Transverse colon (tissue), 4 donors: Measurements from ENCODE around the gene ABHD16A. TPM values are rescaled to one million over a fixed set of nuclear protein-coding genes. Genes with fewer than 3 reads are reported as not detected.

Source experiments
- DNase-seq: peaks from one replicate; pipeline ENCODE4 v3.0.0-alpha.2; 2019
- H3K27ac ChIP-seq, 4 donors: fragments of 200-600 bp; sonication (generic); 2 replicates each; pipeline ENCODE4 v1.5.1; 2016 to 2018; ENCODE audit warnings: inconsistent platforms in 4 of 4
- H3K27me3 ChIP-seq: fragments of 200-600 bp; sonication (generic); 2 replicates; pipeline ENCODE4 v1.5.1; 2017; ENCODE audit warnings: inconsistent platforms
- H3K36me3 ChIP-seq, 4 donors: fragments of 200-600 bp; sonication (generic); 2 replicates each; pipeline ENCODE4 v1.5.1; 2017 to 2019; ENCODE audit warnings: inconsistent platforms in 4 of 4
- H3K4me1 ChIP-seq, 4 donors: fragments of 200-600 bp; sonication (generic); 2 replicates each; pipeline ENCODE4 v1.5.1; 2017 to 2020; ENCODE audit warnings: inconsistent platforms in 4 of 4
- H3K4me3 ChIP-seq, 4 donors: fragments of 200-600 bp; sonication (generic); 1 replicate in 1 of 4; 2 replicates in 3 of 4; pipeline versions ENCODE4 v1.5.1 to v1.6.1; 2017 to 2019; ENCODE audit warnings: inconsistent platforms in 4 of 4
- H3K9me3 ChIP-seq, 2 donors: fragments of 200-600 bp; sonication (generic); 2 replicates each; pipeline ENCODE4 v1.5.1; 2017 to 2019; ENCODE audit warnings: inconsistent platforms in 2 of 2
- EP300 ChIP-seq: sonication (generic); formaldehyde crosslinking; IDR thresholded peaks from one replicate; pipeline ENCODE4 v1.6.1; 2017; ENCODE audit warnings: antibody characterized with exemption, low read depth
- POLR2A ChIP-seq: fragments of 450-650 bp; IDR thresholded peaks from one replicate; pipeline ENCODE4 v1.6.1; 2016; ENCODE audit warnings: antibody characterized with exemption, mild to moderate bottlenecking, moderate library complexity
- POLR2AphosphoS5 ChIP-seq, 3 donors: sonication (generic); formaldehyde crosslinking; IDR thresholded peaks; one replicate each; pipeline ENCODE4 v1.6.1; 2016; ENCODE audit warnings: antibody characterized with exemption in 3 of 3
- WGBS, 2 donors: methylation state at CpG; one replicate each; pipeline ENCODE4 v1.1.5; 2018; ENCODE audit warnings: low coverage in 1 of 2; 5-methylcytosine and 5-hydroxymethylcytosine counted together
- in situ Hi-C, 4 donors: fragments of 200-750 bp; cut with MboI; loops; one replicate each; pipeline versions ENCODE4 v1.15.0 to v1.15.1; 2017; ENCODE audit warnings: low sequenced_read_pairs in 3 of 4, low pct_ligation_motif_present in 1 of 4, low pct_unique_long_range_greater_than_20kb in 1 of 4
- intact Hi-C: fragments of 100-400 bp; cut with DNase I; formaldehyde crosslinking; loops from one replicate; pipeline ENCODE4 v1.15.1; 2023; ENCODE audit warnings: low total_unique reads
- total RNA-seq, 4 donors: library from RNA; depleted of rRNA; stranded (reverse); fragments of >200 nt; gene quantifications; one replicate each; pipeline ENCODE4 v1.1.0, GENCODE V29; 2016
- TF ChIP-seq, protein P1 (sequence below), 5 experiments: fragments of 200-600 bp in 3 of 5; fragments of 450-650 bp in 2 of 5; sonication (generic) in 3 of 5; IDR thresholded peaks; 1 replicate in 2 of 5; 2 replicates in 3 of 5; pipeline ENCODE4 v1.5.1; 2016 to 2017; ENCODE audit warnings: antibody characterized with exemption in 5 of 5, inconsistent platforms in 3 of 5, mild to moderate bottlenecking in 2 of 5, moderate library complexity in 1 of 5

ABHD16A gene
- total RNA-seq, 4 donors from 2014 or later: 45.4 to 72.8 (median 67.4) TPM

GRCh38 chr6:31689249-31690110 lies 13.6 kb downstream of the ABHD16A start:
- intact Hi-C loops (loop anchor here (10.0 kb wide), 1 partner anchor 145 kb away; no protein-coding TSS in a partner anchor), in situ Hi-C loops (loop anchor here in 2 of 4 donors (5.0 to 10.0 kb wide), 2 partner anchors 75 to 78 kb away; partner anchors contain the start of gene SAPCD1 (in 1 of the 2))
- H3K4me1 ChIP-seq: no peaks in the 10 kb centered on the region
- H3K9me3 ChIP-seq: no peaks in the 10 kb centered on the region
- no peak for TF ChIP-seq POLR2A
- TF ChIP-seq, protein P1, sequence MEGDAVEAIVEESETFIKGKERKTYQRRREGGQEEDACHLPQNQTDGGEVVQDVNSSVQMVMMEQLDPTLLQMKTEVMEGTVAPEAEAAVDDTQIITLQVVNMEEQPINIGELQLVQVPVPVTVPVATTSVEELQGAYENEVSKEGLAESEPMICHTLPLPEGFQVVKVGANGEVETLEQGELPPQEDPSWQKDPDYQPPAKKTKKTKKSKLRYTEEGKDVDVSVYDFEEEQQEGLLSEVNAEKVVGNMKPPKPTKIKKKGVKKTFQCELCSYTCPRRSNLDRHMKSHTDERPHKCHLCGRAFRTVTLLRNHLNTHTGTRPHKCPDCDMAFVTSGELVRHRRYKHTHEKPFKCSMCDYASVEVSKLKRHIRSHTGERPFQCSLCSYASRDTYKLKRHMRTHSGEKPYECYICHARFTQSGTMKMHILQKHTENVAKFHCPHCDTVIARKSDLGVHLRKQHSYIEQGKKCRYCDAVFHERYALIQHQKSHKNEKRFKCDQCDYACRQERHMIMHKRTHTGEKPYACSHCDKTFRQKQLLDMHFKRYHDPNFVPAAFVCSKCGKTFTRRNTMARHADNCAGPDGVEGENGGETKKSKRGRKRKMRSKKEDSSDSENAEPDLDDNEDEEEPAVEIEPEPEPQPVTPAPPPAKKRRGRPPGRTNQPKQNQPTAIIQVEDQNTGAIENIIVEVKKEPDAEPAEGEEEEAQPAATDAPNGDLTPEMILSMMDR (IDR thresholded peaks at IDR 0.05): peak in 4 of 5 experiments; percentile 11 to 32 (median 22)
- no peak for TF ChIP-seq POLR2AphosphoS5 (IDR thresholded peaks at IDR 0.05)
- TF ChIP-seq EP300: no peak
- WGBS, 2 donors: 81% methylated on average over 11 of the region's 11 CpGs; no CpG with 5 or more reads in 1 of the 2 donors
- H3K36me3 ChIP-seq: peaks cover 0 to 39% (median 21%) of the 10 kb centered on the region in 4 donors
- no peak for DNase-seq
- no peaks in the 10 kb centered on the region for H3K27me3 ChIP-seq
- H3K4me3 ChIP-seq: no peak overlapping the region
- H3K27ac ChIP-seq: peak overlapping the region in 3 of 4 donors; percentile 8 to 48 (median 43)

- H3K4me3 ChIP-seq: no peak overlapping the region
- TF ChIP-seq EP300 (no peak), POLR2AphosphoS5 (IDR thresholded peaks at IDR 0.05) (no peak), POLR2A (no peak)
- TF ChIP-seq, protein P1 (IDR thresholded peaks at IDR 0.05): no peak
- in situ Hi-C loops (loop anchor here in 2 of 4 donors (5.0 to 10.0 kb wide), 2 partner anchors 77 to 79 kb away; partner anchors contain the start of gene SAPCD1 (in 1 of the 2)), intact Hi-C loops (loop anchor here (10.0 kb wide), 1 partner anchor 147 kb away; no protein-coding TSS in a partner anchor)
- peaks cover 0 to 39% (median 18%) of the 10 kb centered on the region in 4 donors for H3K36me3 ChIP-seq
- no peaks in the 10 kb centered on the region for H3K27me3 ChIP-seq
- no peak overlapping the region for H3K27ac ChIP-seq
- DNase-seq: no peak
- H3K4me1 ChIP-seq: peaks cover 0 to 4% (median 0%) of the 10 kb centered on the region in 4 donors
- no peaks in the 10 kb centered on the region for H3K9me3 ChIP-seq
- 79 to 88% methylated on average over 2 to 14 of the region's 14 CpGs for WGBS, 2 donors
Observed at GRCh38 chr6:31687860-31688693, 15.0 kb downstream of the ABHD16A start.

GRCh38 chr6:31687321-31687720 lies 15.8 kb downstream of the ABHD16A start:
- peaks cover 0 to 34% (median 16%) of the 10 kb centered on the region in 4 donors for H3K36me3 ChIP-seq

More at GRCh38 chr6:31687321-31687720, 15.8 kb downstream of the ABHD16A start:
- WGBS, 2 donors: 87 to 89% methylated on average over 7 to 8 of the region's 8 CpGs
- Histone ChIP-seq H3K4me1 (peaks cover 0 to 6% (median 0%) of the 10 kb centered on the region in 4 donors), H3K9me3 (no peaks in the 10 kb centered on the region), H3K27ac (no peak overlapping the region), H3K27me3 (no peaks in the 10 kb centered on the region), H3K4me3 (no peak overlapping the region)
- in situ Hi-C loops: loop anchor here in 2 of 4 donors (5.0 to 10.0 kb wide), 2 partner anchors 77 to 80 kb away; partner anchors contain the start of gene SAPCD1 (in 1 of the 2)
- intact Hi-C loops: loop anchor here (10.0 kb wide), 1 partner anchor 147 kb away; no protein-coding TSS in a partner anchor
- DNase-seq: no peak
- TF ChIP-seq, protein P1 (IDR thresholded peaks at IDR 0.05): no peak
- TF ChIP-seq EP300 (no peak), POLR2A (no peak), POLR2AphosphoS5 (IDR thresholded peaks at IDR 0.05) (no peak)
